ENCODE data around the gene RLIM.
"Not testable (repeated sequence)": the region's sequence is repeated elsewhere in the genome, so short reads cannot be mapped to it uniquely, and the experiment has no call there.

RLIM gene, protein sequence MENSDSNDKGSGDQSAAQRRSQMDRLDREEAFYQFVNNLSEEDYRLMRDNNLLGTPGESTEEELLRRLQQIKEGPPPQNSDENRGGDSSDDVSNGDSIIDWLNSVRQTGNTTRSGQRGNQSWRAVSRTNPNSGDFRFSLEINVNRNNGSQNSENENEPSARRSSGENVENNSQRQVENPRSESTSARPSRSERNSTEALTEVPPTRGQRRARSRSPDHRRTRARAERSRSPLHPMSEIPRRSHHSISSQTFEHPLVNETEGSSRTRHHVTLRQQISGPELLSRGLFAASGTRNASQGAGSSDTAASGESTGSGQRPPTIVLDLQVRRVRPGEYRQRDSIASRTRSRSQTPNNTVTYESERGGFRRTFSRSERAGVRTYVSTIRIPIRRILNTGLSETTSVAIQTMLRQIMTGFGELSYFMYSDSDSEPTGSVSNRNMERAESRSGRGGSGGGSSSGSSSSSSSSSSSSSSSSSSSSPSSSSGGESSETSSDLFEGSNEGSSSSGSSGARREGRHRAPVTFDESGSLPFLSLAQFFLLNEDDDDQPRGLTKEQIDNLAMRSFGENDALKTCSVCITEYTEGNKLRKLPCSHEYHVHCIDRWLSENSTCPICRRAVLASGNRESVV

GRCh38 chrX:74614093-74614909, at the start of gene RLIM:
Gene RLIM, minus strand, starts transcription at chrX:74614624. Its CDS starts 18,647 bp downstream, at chrX:74595977.
- no peaks in the 10 kb centered on the region for H3K9me2 ChIP-seq (replicated peaks; ENCODE audit: insufficient read depth, low read length)
- H3K27ac ChIP-seq (ENCODE audit: low read length), result peak within 1 kb of the TSS; percentile 92
- TF ChIP-seq EZH2phosphoT487 (IDR thresholded peaks at IDR 0.05; ENCODE audit: low read length), result no peak
- TF ChIP-seq CTCF (IDR thresholded peaks at IDR 0.05; ENCODE audit: low read length), result no peak
- TF ChIP-seq EZH2 (optimal IDR thresholded peaks at IDR 0.05; ENCODE audit: low read depth, low read length), result no peak
- no peaks in the 10 kb centered on the region for H4K20me1 ChIP-seq (ENCODE audit: insufficient read depth, low read length)
- H3K27me3 ChIP-seq (replicated peaks; ENCODE audit: insufficient read depth, low read length), result no peaks in the 10 kb centered on the region
- H2AFZ ChIP-seq (ENCODE audit: low read length), result peak within 1 kb of the TSS; percentile 65; the same call in 1 of the 2 replicates
- H3F3A ChIP-seq (ENCODE audit: insufficient read depth, low read length), result peaks cover 3% of the 10 kb centered on the region; the same call in 1 of the 2 replicates
- H3K4me2 ChIP-seq (ENCODE audit: low read depth, low read length), result peak within 1 kb of the TSS; percentile 54; the same call in 1 of the 2 replicates
- peak; percentile 93 for DNase-seq
- peak within 1 kb of the TSS; percentile 87 for H3K4me3 ChIP-seq (ENCODE audit: low read length)
- H3K4me1 ChIP-seq (ENCODE audit: low read length), result no peaks in the 10 kb centered on the region; the same call in 1 of the 2 replicates
- no peaks in the 10 kb centered on the region for H3K9me3 ChIP-seq (replicated peaks; ENCODE audit: insufficient read depth, low read length)
- no peaks in the 10 kb centered on the region for H3K36me3 ChIP-seq (replicated peaks; ENCODE audit: insufficient read depth, low read length)
- peaks cover 46% of the 10 kb centered on the region for H3K79me2 ChIP-seq (ENCODE audit: low read length)
- H3K9ac ChIP-seq (ENCODE audit: low read length), result peak within 1 kb of the TSS; percentile 95

DNA sequence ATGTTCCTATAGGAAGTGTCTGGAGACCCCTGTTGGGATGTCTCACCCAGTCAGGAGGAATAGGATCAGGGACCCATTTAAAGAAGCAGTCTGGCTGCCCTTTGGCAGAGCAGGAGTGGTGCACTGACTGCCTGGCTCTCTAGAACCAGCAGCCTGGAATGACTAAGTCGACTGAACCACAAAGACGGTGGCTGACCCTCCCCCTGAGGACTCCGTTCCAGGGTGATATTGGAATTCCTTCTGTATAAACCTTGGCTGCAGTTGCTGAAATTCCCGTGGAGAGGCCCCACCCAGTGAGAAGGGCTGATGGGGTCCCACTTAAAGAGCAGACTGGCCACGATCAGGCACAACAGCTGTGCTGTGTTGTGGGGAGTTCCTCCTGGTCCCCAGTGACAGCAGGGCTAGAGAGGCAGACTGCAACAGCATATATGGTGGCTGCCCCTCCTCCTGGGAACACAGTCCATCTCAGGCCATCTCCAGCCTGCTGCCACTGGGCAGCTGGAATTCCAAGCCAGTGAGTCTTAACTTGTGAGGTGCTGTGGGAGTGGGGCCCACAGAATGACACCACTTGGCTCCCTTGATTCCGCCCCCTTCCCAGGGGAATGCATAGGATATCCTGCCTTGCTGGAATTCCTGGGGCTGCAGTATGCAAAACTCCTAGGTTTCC, 41.8 kb upstream of the RLIM start:
- Histone ChIP-seq H3K9me3 (replicated peaks; ENCODE audit: insufficient read depth, low read length) (no peaks in the 10 kb centered on the region), H3F3A (ENCODE audit: insufficient read depth, low read length) (no peaks in the 10 kb centered on the region), H3K36me3 (replicated peaks; ENCODE audit: insufficient read depth, low read length) (no peaks in the 10 kb centered on the region), H3K4me1 (ENCODE audit: low read length) (no peaks in the 10 kb centered on the region), H2AFZ (ENCODE audit: low read length) (no peak overlapping the region), H3K9ac (ENCODE audit: low read length) (no peak overlapping the region), H3K9me2 (replicated peaks; ENCODE audit: insufficient read depth, low read length) (no peaks in the 10 kb centered on the region), H3K27ac (ENCODE audit: low read length) (no peak overlapping the region), H3K4me2 (ENCODE audit: low read depth, low read length) (no peak overlapping the region), H3K79me2 (ENCODE audit: low read length) (no peaks in the 10 kb centered on the region), H3K4me3 (ENCODE audit: low read length) (no peak overlapping the region), H4K20me1 (ENCODE audit: insufficient read depth, low read length) (no peaks in the 10 kb centered on the region), H3K27me3 (replicated peaks; ENCODE audit: insufficient read depth, low read length) (no peaks in the 10 kb centered on the region)
- TF ChIP-seq CTCF (IDR thresholded peaks at IDR 0.05; ENCODE audit: low read length), result no peak
- no peak for TF ChIP-seq EZH2 (optimal IDR thresholded peaks at IDR 0.05; ENCODE audit: low read depth, low read length)
- TF ChIP-seq EZH2phosphoT487 (IDR thresholded peaks at IDR 0.05; ENCODE audit: low read length), result no peak
- DNase-seq, result no peak

GRCh38 chrX:74654953-74655352, 40.5 kb upstream of the RLIM start:
- H3K9me3 ChIP-seq (replicated peaks; ENCODE audit: insufficient read depth, low read length); H3K9ac ChIP-seq (ENCODE audit: low read length); H3K4me3 ChIP-seq (ENCODE audit: low read length); H3K4me2 ChIP-seq (ENCODE audit: low read depth, low read length); H3K27ac ChIP-seq (ENCODE audit: low read length); H4K20me1 ChIP-seq (ENCODE audit: insufficient read depth, low read length); H2AFZ ChIP-seq (ENCODE audit: low read length); H3K36me3 ChIP-seq (replicated peaks; ENCODE audit: insufficient read depth, low read length); DNase-seq; H3K27me3 ChIP-seq (replicated peaks; ENCODE audit: insufficient read depth, low read length); H3K79me2 ChIP-seq (ENCODE audit: low read length); H3F3A ChIP-seq (ENCODE audit: insufficient read depth, low read length); H3K9me2 ChIP-seq (replicated peaks; ENCODE audit: insufficient read depth, low read length); H3K4me1 ChIP-seq (ENCODE audit: low read length): not testable (repeated sequence)
